Activated CD8-positive, alpha-beta memory T cell treated with anti-CD3 and anti-CD28 coated beads, Interleukin-2, amount 50 U/mL, for 1 hour (primary cell): ENCODE results near the gene ABHD5.
A peak's percentile ranks its signal among the peaks of the same experiment; 100 is the strongest.

Experiments used
- DNase-seq: peaks from one replicate; pipeline ENCODE4 v3.0.0-alpha.2; 2020; ENCODE audit errors: extremely low read depth

ABHD5 gene

DNA sequence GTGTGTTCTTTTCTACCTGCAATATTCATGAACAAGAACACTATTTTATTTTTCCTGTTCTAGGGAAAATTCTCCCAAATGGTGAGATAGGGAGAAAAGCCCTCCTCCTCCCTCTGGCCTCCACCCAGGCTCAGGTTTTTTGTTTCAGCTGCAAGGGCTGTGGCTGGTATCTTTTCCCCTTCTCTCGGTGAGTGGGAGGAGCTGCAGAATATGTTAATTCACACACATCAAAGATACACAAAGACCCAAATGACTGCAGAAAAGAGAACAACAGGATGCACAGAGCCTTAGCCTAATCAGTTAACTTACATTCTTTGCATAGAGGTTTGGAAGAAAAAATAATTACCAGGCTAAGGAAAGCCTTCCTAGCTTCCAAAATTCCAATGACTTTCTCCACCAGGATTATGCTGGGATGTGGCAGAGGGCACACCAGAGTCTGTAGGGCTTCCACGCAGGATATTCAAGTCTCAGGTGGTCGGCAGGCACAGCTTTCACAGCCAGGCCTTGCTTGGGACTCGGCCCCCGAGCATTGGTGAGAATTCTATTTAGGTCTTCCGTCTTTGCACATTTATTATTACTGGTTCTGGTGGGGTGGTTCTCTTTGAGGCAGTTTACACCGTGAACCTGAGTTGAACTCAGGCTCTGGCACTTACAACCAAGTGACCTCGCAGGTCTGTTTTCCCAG lies 64.9 kb downstream of the ABHD5 start:
- DNase-seq: no peak

DNA sequence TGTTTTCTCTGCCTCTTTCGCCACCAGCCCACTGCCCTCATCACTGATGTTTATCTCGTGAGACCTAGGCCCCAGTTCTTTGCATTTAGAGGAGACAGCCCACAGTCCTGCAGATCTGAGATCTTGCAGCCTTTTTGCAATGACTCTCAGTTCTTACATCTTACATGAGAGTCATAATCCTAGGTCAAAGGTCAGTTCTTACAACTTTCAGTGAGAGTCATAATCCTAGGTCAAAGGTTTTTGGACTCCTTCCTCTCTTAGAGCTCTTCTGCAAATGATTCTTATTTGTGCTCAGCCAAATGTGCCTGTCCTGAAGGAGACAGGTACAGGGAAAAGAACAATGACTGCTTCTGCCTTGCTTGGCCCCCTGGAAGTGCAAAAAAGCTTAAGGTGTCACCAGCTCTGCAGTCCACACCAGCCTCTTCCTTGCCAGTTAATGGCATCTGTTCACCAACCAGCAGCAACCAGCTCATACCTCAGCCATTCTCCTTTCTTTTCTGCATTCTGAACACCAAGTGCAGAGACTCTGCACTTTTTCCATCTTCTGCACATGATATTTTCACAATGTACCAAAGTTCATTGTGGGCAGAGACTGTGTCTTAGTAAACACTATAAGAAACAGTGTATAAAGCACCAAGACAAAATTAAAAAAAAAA lies 67.1 kb downstream of the ABHD5 start:
- no peak for DNase-seq

DNA sequence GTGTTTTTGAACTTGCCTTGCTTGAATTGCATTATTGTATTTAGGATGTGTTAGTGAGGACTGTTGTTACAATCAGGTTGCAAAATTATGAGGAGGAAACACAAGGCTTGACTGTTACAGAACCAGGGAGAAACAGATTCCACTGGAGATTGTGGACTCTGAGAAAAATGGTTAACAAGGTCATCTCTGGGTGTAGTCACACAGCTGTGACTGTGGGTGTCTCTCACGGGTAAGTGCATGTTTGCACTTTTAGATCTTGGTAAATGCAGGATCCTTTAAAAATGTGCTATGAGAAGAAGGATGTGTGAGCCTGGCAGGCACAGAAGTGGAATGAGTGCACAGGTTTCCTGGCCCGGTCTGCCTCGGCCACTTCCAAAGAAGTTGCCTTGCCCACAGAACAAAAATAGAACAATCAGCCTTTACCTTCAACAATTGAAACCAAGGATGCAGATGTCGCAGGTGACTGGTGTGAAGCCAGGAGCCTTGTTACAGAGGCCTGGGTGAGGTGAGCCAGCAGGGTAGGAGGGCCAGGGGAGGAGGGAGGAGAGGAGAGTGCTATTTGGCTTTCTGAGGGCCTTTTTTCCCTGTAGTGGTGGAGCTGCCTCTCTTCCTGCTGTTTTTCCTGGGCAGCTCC lies 68.0 kb downstream of the ABHD5 start:
- no peak for DNase-seq

DNA sequence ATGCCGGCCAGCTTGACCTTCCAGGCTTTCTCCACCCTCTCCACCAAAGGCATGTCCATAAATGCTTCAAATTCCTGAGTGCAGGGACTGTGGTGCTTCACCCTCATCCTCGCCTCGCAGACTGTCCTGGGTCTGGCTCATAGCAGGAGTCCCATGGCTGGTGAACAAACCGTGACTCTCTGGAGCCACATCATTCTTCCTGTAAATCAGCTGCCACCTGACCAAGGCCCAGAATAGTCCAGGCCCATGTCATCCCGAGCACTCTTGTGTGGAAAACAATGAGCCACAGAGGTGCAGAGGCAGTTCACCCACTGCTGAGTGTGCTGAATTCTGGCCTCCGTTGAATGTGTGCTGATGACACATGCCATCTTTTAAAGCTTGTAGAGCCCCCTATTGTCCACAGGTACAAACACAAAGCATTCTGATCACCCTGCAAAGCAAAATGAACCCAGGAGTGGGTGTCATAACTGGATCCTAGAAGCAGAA lies 68.6 kb downstream of the ABHD5 start:
- no peak for DNase-seq

DNA sequence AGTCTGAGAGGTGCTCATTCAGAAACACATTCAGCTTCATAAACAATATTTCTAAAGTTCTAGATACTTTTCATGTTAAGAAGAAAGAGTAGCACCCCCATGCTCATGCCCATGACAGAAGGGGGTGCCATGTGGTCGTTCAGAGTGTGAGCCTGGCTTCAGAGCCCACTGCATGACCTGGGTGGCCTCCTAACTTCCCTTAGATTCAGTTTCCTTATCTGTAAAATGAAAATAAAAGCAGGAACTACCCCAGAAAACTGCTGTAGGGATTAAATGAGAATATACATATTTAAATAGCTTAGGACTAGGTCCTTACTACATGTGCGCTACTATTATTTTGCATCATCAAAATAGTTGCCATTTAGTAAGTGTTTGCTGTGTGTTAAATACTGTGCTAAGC lies 69.2 kb downstream of the ABHD5 start:
- no peak for DNase-seq

DNA sequence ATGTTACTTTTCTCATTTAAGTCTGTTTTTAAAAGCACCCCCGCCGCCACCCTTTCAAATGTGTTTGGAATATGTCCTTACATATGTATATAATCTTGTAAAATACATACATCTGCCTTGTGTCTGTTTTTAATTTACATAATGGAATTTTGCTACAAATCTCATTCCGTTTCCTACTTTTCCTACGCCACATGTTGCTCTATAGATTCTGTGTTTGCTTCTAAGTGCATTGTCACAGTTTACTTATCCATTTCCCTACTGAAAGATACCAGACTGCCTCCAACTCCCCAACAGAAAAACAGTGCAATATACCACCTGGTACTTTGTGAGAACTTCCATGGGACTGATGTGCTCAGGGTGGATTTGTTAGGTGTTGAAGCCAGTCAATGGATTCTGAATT lies 70.2 kb downstream of the ABHD5 start:
- no peak for DNase-seq

DNA sequence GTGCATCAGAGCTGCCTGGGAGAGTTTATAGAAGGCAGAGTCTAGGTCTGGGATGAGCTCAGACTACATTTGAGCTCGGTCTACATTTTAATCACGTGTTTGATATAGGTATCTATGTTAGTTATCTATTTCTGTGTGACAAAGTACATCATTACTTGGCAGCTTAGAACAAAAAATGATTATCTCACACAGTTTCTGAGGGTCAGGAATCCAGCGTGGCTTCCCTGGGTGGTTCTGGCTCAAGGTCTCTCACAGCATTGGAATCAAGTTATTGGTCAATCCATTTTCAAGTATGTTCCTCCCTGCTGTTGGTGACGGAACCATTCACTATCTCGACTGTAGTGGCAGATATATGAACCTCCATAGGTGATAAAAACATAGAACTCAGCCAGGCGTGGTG lies 71.7 kb downstream of the ABHD5 start:
- no peak for DNase-seq

DNA sequence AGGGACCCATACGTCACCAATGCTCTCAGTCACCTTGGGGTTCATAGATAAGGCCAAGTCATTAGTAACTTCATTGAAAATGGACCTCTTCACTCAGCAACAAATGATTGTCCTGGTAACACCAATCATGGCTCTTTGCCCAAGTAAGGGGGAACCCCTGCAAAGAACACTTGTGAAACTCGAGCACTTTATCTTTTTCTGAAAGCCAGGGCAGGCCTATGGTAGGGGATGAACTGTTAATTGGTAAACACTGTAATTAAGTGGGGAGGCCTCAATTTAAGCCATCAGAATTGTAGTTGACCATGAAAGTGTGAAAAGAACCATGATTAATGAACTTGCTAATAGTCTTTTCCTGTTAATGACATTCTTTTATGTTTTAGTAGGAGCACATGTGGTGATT lies 73.3 kb downstream of the ABHD5 start:
- no peak for DNase-seq

DNA sequence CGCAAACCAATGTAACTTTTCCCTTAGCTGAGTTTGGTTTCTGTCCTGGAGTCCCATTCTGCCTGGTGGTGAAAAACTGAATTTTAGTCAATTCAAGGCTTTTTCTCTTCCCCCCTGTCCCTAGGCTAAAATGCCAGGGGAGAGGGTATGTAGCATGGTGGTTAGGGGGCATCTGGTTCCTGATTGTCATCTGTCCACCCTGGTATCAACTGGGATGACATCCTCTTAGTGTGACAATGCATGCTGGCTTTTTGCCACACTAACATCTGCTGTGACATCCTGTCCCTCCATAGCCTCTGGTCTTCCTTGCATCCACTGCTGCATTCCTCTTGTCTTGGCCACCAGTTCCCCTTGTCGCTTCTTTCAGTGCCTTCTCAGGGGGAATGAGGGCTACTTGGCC lies 73.7 kb downstream of the ABHD5 start:
- DNase-seq: no peak

DNA sequence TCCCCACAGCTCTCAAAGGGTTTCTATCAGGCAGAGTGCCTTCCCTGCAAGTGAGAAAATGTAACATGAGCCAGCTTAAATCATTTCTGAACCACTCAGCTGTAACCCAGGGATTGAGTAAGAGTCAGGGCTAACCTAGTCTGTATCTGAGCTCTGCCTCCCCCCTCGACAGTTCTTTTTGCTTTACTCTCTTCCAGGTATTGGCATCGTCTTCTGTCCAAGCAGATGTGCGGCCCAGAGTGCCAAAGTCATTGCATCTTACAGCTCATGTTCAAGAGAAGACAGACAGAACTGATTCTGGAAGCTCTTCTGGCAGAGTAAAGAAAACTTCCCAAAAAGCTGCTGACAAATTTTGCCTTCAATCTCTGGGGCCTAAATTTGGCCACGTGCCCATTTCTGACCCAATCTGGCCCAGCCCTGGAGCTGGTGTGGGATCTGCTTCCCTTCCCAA lies 74.8 kb downstream of the ABHD5 start:
- no peak for DNase-seq

DNA sequence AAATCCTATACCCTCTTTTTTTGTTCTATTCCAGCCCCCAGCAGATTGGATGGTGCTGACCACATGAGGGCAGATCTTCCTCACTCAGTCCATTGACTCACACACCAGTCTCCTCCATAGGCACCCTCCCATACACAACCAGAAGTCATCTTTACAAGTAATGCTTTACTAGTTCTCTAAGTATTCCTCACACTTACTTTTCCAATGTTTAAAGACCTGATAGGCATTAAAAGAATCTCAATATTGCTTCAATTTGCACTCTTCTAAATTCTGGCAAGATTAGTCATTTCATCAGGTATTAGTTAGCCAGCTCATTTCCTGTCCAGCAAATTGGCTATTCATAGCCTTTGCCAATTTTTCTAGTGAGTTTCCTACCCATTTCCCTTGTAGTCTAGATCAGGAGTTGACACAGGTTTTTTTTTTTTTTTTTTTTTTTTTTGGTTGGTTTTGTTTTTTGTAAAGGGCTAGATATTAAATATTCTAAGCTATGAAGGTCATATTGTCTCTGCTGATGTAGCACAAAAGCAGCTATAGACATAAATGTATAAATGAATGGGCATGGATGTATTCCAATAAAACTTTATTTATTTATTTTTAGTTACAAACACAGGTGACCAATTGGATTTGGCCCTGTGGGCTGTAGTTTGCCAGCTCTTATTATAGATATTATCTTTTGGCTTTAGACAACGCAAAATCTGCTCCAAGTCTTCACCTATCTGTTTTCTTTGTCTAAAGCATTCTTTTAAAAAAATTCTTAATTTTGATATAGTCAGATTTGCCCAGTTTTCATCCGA lies 76.1 kb downstream of the ABHD5 start:
- no peak for DNase-seq

DNA sequence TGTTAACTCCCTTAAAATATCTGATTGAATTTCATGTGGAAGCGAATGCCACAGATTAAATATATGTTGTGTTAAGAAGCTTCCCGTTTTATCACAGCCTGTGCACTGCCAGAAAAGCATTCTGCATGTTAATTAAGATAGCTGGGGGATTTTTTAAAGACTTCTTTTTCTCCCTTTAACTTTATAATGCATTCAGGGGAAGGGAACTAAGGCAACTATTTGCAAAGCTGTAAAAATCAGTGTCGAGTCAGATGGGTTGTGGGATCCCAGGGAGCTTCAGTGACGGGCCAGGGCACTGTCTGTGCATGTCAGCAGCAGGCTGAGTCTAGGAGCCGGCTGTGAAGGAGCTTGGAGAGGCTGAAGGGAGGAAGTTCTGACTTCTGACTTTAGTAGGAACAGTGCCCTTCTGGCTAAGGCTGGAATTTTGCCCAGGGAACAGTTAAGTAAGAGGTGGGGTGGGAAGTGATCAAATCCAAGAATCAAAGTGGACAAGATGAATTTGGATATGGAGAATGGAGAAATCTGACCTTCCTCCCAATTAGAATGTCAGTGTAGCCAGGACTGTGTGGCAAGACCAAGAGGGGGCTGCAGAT lies 77.7 kb downstream of the ABHD5 start:
- no peak for DNase-seq

DNA sequence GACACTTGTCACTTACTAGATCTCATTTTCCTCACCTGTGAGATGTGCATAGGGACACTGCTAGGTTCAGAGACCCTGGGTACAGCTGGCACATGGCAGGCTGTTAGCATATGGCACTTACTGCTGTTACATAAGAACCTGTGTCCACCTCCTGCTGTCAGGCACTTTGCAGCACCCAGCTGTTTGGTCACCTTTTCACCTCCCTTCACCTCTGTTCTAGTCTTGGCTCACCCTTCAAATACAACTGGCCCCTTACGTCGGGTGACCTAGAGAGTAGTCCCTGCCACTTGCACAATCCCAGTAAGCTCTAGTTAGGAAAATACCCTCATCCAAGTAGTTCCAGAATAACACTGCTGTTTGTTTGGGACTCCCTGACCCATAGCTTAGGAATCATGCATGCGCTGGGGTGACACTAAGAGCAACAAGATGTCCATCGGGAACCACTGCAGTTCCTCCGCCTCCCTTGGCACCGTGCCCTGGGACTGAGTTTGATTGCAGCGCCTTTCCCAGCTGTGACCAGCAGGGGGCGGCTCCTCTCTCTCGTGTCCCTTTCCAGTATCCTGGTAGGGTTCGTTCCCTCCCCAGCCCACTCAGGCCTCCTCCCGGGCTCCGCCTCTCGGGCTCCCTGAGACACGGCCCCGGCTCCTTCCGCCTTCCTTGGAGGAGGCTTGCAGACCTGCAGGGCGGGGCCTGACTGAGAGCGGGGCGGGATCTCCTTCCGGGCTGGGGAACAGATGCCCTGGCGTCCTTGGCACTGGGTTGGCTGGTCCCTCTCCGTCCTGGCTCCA lies 78.6 kb downstream of the ABHD5 start:
- peak; percentile 40 for DNase-seq

DNA sequence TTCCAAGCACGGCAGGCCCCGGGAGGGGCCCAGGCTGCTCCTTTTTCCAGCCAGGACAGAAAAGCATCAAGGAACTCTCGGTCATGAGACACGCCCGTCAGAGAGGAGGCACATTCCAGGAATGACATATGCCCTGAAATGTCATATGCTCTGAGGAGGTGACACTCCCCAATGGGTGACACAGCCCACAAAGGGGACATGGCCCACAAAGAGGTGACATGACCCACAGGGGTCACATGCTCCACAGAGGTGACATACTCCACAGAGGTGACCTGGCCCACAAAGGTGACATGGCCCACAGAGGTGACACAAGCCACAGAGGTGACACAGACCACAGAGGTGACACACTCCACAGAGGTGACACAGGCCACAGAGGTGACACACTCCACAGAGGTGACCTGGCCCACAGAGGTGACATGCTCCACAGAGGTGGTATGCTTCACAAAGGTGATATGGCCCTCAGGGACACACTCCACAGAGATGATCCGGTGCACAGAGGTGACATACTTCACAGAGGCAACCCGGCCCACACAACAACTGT lies 79.2 kb downstream of the ABHD5 start:
- no peak for DNase-seq

DNA sequence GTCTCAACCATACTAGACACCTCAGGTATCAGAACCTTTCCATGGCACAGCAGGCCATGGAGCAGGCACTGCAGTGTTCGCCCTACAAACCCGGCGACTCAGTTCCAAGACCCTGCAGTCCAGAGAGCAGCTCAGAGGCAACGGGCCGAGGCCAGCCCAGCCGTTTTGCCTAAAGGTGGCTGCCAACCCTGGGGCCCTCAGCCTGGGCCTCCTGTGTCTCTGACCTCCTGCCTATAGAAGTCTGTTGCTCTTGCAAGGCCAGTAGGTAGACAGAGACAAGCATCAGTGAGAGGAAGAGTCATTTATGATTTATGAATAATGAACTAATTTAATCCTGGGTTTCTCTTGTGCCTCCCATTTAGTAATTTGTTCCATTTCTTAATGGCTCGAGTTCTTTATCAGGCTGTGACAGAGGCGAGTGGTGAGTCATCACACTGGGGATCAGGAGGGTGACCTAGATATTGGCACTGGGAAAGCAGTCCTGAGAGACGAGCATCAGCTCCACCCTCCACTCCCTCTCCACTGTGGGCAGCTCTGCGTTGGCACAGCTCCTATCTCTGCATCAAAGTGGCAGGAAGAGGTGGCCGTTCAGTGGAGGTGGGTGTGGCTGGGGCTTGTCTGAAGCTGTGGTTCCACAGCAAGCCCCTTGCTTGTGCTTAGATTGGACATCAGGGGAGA lies 79.8 kb downstream of the ABHD5 start:
- DNase-seq: no peak

DNA sequence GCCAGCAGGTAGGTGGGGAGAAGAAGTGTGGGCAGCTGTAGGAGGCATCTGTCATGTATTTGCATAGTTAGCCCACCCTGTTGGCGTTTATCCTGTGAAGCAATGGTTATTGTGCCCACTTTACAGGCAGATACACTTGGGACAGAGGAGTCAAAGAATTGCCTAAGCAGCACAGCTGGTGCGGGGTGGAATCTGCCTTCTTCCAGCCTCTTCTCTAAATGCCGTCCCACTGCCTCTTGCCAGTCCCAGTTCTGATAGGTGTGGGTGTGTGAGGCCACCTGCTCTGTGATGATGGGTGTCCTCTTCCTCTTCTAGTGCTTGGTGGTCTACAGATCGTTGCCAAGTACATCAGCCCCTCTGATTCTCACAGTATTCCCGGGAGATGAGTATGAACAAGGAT lies 80.9 kb downstream of the ABHD5 start:
- no peak for DNase-seq

DNA sequence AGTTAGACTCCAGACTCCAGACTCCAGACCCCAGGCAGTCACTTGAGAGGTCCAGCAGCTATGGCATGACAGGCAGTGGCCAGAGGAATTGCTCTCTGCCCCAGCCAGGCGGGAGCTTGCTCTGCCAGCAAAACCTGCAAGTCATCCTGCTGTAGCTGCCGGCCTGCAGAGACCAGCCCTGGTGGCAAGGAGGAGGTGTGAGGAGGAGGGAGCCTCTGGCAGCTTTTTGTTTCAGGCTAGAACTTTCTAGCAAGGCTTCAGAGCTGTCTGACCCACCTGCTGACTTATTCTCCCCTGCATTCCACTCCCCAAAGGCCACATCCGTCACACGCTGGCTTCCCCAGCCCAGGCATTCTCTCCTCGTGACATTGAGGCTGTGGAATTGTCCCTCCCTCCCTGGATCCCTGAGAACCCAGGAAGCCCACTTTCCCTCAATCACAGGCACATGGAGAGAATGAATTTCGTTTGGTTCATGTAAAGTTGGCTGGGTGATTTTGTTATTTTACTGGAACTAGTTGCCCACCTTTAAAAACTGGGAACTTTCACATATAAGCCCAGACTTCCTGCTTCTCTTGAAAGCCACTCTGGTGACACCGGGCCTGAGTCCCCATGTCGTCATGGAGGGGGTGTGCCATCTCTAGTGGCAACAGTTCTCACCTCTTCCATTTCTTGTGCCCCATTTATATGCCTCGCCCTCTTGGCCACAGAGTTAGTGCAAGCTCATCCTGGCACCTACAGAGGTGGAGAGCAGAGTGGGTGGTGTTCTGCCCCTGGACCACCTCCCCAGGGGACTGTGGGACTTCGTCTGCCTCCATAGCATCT lies 82.7 kb downstream of the ABHD5 start:
- DNase-seq: no peak

DNA sequence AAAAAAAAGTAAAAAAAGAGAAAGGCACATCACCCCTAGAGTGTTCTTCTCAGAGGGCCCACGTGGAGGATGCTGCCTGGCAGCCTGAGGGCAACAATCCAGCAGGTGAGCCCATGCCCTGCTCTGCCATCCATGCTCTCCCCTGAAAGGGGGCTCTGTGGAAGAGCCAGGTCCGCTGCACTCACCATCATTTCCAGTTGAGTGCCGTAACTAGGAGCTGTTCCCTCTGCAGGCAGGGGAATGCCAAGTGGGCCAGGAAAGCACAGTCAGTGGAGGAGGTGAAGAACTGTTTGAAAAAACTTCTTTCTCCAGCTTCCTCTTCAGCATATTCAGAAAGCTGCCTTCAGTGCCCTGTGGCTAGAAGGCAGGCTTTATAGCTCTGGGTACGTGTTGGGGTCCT lies 84.1 kb downstream of the ABHD5 start:
- DNase-seq: no peak

DNA sequence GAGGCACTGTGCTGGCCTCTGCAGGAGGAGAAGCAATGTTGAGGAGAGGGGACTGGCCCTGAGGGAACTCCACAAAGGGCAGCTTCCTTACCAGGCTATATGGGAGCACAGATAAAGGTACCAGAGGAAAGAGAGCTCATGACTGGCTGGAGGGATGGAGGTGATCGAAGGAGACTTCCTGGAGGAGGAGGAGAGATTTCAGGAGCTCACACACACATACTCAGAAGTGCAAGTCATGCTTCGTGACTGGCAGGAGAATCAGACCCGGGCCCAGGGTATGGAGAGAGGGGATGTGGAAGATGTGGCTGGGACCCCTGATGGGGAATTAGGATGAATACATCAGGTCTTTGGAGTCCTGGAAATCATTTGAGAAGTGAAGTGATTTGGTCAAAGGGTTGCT lies 85.4 kb downstream of the ABHD5 start:
- DNase-seq: no peak
